ENCODE measurements around the gene PI4KA.

- TF ChIP-seq CTCF (IDR thresholded peaks at IDR 0.05 in 8 of 11, conservative IDR thresholded peaks at IDR 0.05 in 3 of 11) (no peak), POLR2A (IDR thresholded peaks at IDR 0.05) (no peak)
Measured at GRCh38 chr22:20747223-20747622, 111.4 kb downstream of the PI4KA start.

Measured in spleen (tissue), 7 donors.